Hippocampal formation (tissue), 2 donors: ENCODE data around the gene LMCD1.

Source experiments
- DNase-seq, 2 donors: peaks; one replicate each; lab custom pipeline; 2025; lab: John Stamatoyannopoulos, UW

LMCD1 gene, protein sequence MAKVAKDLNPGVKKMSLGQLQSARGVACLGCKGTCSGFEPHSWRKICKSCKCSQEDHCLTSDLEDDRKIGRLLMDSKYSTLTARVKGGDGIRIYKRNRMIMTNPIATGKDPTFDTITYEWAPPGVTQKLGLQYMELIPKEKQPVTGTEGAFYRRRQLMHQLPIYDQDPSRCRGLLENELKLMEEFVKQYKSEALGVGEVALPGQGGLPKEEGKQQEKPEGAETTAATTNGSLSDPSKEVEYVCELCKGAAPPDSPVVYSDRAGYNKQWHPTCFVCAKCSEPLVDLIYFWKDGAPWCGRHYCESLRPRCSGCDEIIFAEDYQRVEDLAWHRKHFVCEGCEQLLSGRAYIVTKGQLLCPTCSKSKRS

DNA sequence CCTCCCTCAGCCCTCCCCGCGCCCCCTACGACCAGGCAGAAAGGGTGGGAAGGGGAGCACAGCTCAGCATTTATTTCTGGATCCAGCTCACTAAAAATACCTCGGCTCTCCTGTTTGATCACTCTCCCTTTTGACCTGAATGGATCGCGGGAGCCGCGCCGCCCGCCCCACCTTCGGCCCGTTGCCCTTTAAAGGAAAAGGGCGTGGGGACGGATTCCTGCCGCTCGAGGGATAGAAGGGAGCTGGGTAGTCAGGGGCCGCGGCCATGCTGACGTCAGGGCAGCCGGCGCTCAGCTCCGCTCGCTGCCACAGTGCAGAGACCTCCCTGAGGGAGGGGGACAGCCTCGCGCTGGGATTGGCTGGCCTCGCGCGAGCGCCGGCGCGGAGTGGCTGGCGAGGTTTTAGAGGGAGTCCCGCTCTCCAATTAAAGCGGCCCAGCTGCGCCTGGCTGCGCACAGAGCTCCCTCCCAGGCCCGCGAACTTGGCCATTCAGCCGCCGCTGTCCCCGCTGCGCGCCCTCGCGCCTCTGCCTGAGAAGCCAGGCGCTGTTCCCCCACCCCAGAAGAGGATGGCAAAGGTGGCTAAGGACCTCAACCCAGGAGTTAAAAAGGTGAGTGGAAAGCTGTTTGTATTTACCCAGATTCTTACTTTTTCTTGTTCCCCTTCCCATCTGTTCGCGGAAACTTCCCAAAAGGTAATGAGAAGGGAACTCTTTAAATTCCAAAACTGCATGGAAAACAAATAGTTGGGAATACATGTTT, at the start of gene LMCD1:
TSS of gene LMCD1 (plus strand) at position 453 of the 761 bp plus-strand sequence. CDS start at position 569, 116 bp downstream.
- DNase-seq: peak; percentile 97

DNA sequence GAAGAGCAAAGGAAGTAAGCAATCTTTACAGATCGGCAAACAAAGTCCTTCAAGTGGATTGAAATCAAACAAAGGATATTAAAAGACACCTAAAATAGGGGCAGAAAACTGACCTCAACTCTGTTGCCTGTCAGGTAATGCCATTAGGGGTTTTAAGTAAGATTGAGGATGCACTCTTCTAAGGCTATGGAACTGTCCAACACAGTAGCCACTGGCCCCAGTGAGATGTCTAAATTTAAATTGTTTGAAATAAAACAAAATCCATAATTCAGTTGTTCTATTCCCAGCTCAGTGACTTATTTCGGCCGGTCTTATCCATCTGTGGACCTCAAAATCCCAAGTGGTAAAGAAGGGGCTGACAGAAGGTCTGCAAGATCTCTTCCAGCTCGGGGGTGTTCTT, 49.5 kb upstream of the LMCD1 start:
- no peak for DNase-seq

DNA sequence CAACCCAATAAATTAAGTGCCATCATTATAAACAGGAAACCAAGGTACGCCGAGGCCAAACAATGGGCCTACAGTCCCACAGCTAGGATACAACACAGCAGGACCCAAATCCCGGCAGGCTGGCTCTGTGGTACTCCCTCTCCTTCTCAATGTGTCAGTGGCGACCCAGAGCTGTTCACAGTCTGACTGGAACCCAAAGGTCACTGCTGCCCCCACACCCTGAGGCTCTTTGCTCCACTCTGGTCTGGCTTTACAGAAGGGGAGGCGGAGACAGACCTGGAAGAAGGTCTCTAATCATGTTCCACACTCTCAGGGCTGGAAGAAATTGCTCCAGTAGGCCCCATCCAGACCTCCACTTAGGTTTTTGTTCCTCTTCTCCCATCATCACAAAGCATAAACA, 48.5 kb upstream of the LMCD1 start:
- DNase-seq: no peak

DNA sequence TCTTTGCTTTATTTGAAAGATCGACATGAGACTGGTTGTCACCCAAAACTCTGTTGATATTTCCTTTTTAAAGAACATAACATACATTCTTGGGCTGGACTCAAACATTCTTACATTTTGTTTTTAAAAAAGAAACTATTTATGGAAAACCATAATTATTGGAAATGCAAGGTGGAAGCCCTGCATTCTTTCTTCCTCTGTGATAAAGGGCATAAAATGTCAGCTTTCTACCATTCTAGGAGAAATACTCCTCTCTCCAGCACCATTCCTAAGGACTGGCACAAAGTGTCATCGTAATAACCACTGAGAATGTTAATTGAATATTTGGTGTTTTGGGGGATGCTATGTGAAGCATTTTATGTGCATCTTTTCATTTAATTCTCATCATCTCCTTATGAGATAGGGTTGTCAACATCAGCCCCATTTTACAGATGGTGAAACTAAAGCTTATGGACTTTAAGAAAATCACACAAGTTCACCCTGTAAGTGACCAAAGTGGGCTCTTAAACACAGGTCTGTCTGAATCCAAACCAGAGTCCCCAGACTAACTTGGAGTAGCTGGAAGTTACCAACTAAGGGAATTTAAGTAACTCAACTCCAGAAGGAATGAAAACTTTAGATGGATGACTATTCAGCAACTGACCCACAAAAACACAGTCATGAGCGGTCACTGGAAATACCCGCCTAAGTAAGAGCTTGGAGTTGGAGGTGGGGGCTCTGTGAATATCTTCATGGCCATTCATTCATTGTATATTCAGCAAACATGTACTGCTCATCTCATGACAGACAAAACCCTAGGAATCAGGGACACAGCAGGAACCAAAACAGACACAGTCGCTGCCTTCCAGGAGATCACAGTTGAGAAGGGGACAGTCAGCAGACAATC, 45.9 kb upstream of the LMCD1 start:
- DNase-seq: no peak

DNA sequence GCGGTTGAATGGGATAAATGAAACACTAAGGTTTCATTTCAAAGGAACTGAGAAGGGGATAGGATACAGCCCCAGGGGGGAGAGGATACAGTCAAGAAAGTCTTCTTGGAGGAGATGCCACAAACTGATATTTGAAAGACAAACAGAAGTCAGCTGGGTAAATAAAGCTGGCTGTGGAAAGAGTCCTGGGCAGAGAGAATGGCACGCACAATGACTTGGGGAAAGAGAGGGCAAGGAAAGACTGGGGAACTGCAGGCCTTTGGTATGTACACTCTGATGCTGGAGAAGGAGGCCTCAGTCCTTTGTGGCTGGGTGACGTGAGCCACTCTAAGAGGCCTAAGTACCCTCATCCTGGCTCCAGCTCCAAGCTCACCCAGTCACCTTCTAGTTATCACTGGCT, 45.2 kb upstream of the LMCD1 start:
- DNase-seq: no peak

DNA sequence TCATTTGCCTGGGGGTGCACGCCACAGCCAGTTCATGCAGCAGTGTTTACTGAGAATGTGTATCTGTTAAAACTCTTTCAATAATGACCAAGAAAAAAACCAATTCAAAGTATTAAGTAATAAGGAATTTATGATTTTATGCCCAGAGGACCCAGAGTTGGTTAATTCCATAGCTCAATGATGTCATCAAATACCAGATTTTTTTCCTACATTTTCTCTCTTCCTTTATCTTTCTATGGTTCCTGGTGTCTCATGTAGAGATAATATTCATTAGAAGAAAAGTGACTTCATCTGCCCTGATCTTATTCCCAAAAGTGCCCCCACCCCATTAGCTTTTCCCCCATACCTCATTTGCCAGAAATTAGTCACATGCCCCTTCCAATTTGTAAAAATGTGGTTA, 44.6 kb upstream of the LMCD1 start:
- no peak for DNase-seq

DNA sequence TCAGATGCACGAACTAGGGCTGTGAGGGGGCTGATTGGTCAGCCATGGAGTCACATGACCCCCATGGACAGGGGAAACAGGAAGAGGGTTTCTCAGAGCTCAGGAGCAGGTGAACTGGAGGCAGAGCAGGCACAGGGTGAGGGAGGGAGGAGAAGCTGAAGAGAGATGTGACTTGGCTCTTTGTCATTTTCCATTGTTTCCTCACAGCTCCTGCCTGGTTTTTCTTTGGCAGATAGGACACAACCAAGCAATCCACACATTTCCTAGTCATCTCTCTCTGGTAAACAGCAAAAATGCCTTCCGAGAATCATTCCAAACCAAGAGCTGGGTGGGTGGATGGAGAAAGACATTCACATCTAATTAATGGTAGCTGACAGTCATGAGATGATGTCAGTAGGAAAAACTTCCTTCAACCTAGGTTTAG, 43.4 kb upstream of the LMCD1 start:
- no peak for DNase-seq

DNA sequence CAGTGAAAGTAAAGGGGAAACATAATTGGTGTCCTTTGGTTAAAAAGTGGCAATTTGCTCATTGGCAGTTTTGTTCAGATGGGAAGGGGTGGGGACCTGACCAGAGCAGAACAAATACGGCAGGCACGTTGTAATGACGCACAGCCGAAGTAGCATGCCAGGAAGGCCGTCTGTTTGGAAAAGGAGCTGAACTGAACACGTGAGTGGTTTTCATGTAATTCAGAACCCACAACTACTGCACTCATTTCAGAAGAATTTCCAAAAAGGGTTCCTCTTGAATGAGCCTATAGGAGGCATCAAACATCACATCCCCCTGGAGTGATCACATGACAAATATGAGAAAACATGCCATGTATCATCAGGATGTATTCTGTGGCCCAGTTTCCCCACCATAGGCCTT, 42.9 kb upstream of the LMCD1 start:
- DNase-seq: no peak

DNA sequence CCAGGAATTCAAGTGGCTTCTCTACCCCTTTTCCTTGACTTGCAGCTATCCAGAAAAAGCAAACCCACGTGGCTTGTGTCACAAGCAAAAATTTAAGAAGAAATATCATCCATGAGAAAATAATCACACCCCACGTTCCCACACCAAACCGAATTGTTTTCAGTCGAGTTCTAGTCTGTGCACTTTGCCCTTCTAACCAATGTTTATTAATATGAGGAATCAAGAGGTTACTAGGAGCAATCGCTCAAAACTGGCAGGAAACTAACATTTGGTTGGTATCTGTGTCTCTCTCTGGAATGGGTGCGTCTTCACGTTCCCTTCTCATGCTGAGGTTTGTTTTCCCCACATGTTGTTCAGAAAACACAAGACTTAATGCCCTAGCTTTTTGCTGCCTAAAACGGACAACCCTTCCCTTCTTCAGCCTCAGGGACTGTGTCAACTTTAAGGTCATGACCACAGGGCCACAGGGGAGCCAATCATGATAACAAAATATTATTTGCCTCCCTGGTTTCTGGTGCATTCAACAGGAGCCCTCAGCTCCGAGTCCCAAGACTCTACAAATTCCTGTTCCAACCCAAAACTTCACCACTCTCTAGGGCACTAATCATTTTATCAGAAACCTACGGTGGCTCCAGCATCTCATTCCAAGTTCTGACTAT, 41.4 kb upstream of the LMCD1 start:
- DNase-seq: no peak

DNA sequence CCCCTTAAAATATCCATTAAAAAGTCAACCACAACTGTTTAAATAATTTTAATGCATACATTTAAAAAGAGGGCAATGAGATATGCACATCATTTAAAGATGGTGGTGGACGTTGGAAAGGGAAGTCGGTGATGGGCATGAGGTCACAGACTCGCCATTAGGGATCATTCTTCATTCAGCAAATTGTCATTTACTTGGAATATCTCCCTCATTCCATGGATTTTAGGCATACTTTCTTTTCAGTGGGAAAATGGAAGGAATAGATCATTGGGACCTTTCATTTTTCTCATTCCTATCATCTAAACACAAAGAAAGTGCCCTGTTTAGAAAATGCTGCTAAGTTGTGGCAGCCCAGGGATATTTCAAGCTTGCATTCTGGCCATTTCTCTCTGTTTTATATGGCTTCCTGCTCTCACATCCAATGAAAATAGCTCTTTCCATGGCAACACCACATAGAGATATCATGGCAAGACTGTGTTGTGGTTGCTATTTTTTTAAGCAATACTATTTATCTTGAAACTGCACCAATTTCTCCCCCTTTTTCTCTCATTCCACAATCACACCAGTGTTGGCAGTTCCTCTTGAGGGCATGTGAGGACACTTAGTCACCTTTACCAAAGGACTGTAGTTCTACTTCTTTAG, 40.7 kb upstream of the LMCD1 start:
- DNase-seq: no peak

DNA sequence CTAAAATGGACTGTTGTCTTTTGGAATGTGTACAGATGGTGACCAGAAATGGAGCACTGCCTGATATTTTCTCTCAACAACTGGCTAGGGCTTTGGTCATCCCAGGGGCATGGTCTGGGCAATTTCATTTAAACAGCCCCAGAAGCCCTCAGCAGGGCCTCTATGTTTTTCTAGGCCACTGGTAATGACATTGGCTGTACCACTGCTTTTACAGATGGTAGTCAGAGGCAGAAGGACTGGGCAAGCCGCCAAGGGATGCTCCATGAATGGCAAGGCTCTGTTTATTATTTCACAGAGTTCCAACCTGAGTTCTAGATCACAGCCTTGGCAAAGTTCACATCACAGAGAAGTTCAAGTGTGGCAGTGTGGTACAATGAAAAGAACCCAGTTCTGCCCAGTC, 37.0 kb upstream of the LMCD1 start:
- DNase-seq: no peak

DNA sequence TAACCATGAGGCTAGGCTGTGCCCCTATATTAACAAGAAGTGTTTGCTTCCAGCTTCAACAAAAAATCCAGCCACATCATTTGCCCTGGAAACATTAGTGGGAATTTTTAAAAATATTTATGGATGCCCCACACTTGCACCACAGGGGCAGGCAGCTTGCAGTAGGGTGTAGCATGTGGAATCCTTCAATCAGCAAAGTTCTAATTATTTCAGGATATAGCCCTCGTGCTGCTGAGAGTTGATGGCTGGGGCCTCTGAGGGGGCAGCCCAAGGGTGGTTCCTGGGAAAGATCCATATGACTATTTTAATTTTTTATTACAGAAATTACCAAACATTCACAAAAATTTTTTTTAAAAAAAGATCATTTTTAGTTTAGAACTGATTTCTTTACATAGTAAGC, 35.1 kb upstream of the LMCD1 start:
- no peak for DNase-seq

DNA sequence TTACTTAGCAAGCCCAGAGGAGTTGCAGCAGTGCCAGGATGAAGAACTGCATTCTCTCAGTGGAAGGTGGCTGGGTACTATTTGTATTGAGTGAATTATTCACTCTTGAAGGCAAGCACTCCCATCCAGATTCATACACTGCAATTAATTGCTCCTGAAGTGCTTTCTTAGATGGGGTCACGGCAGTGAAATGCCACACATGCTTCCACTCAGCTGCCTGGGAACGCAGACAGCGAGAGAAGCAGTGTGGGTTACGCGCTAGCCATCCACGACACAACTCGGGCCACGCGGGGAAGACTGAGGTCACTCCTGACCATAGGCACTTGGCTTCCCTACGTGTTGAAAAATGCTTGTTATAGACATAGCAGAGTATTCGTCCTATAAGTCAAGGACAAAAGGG, 30.8 kb upstream of the LMCD1 start:
- DNase-seq: no peak

DNA sequence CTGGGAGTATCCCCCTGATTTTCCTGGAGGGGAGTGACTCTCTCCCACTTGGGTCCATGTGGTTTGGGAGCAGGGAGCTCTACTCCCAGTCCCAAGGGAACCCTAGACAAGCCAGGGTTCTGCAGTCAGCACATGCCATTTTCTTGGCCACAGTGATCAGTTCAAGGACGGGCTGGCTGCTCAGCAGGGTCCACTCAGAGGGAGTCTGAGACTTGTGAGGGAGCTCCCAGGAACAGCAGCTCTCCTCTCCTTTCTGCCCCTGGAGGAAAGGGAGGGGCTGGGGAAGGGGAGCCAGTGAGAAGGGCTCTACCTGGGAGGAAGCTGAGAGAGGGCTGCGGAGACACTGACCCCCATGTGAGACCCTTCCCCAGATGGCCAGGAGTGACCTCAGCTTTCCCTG, 29.1 kb upstream of the LMCD1 start:
- no peak for DNase-seq

DNA sequence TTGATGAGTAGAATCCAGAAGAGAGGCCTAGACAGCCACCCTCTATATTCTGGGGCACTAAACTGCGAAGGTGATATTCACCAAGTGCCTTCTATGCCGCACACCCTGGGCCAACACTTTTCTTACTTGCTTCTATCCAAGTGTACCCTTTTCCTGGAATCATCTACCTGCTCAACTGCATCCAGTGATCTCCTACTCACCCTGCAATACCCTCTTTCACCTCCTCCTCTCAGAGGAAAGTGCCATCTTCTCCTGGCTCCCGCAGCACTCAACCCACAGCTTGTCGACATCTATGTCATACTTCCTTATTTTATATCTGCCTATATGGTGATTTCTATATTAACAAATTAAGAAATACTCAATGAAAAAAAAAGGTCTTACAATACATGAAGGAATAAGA, 28.6 kb upstream of the LMCD1 start:
- DNase-seq: no peak

DNA sequence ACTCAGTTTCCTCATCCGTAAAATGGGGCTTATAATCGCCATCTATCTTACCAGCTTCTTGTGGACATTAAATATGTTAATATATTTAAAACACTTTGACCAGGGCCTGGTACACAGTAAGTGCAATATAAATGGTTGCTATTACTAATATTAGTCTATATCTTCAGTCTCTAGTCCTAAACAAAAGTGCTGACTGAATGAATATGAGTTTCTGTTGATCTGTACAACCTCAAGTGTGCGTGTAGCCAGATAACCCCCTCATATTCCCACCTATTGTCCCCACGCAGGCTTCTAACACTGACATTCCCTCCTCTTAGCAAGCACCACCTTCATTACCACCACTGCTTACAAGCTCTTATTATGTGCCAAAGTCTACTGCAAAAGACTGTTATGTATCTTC, 27.6 kb upstream of the LMCD1 start:
- DNase-seq: no peak

DNA sequence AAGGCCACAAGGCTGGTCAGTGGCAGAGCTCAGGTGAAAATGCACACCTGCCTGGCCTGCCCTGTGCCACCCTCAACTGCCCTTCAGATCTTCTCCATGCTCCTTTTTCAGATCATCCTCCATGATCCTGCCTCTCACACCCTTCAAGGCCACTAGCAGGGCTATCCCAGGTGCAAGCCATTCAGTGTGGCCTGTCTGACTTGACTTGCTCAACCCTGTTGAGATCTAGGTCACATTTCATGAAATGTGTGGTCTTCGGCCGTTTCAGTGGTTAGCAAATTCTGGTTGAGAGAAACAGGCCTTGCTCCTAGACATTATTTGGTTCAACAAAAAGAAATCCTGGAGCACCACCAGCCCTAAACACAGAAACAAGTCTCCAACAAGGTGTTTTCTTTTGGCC, 26.6 kb upstream of the LMCD1 start:
- no peak for DNase-seq

DNA sequence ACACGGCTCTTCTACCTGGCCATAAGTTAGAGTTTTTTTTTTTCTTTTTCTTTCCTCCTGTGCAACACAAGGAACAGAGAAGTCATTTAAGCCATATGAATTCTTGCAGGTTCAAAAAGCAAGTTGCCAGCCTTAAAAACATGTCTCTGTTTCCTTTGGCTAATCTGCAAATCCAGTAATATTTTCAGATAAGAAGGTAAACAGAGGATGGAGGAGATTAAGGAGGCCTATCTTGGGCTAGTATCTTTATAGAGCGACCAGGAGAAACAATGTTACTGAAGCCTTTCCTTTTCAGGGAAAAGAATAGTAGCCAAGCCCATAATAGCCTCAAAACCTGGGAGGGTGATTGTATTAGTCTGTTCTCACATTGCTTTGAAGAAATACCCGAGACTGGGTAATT, 20.9 kb upstream of the LMCD1 start:
- no peak for DNase-seq

DNA sequence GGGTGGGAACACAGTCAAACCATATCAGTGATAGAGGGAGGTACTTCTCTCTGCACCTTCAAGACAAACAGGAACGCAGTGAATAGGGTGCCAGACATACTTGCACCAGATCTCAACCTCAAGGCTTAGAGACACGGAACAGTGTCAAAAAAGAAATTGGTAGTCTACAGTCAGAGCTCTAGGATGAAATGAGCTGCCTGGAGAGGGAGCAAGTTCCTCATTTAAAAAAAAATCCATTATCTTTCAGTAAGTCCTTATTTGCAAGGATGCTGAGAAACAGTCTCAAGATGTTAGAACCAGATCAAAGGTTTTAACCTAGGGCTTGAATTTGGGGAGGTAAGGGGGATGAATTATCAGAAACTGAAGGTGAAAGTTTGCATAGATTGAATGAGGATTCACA, 20.2 kb upstream of the LMCD1 start:
- no peak for DNase-seq

DNA sequence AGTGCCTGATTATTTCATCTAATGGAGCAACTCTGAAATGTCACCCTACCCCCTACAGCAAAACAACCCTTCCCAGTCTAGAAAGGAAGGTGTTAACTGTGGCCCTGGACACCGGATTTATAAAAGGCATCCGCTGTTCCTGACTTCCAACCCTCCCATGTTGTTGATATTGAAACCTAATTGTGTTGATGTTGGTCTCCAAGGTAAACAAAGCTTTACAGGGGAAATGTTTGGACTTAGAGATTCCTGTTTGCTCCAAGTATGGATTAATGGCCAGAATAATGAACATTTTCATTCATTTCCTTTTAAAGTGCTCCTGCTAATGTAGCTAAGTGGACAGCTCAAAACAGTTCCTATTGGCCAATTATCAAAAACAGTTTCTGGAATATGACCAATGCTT, 19.4 kb upstream of the LMCD1 start:
- DNase-seq: no peak

DNA sequence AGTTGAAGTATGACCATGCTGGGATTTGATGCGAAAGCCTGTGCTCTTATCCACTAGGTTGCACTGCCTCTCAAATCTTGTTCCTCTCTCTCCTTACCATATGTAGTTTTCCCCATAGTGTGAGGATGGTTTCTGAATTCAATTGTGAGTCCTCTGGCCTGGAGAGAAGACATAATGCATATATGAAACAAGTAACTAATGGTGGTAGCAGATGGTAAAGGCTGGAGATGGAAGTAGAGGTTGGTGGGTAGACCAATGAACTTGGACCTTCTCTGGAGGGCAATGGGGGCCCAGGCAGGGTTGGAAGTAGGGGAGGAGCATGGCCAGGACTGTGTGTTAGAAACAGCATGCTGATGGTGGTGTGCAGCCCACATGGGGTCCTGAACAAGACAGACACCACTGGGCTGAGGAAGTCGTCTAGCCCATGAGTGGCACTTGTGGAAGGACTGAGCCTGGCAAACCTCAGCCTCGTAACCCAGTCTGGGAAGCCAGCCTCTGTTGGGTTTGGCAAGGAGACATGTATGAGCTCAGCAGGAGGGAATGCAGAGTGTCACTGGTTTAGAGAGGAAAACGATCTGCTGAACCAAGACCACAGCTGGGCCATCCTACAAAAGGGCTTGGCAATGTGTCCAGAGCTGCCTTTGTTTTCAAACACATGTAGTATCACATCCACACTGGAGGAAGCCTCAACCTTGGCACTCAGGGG, 18.5 kb upstream of the LMCD1 start:
- peak; percentile 63 to 76 for DNase-seq
